HCT116 (cell line): ENCODE measurements around the gene MCOLN3. TPM values are rescaled to one million over a fixed set of nuclear protein-coding genes. Genes with fewer than 3 reads are reported as not detected.
A peak's percentile ranks its signal among the peaks of the same experiment; 100 is the strongest.

Source experiments
- ATAC-seq: fragments of 200-7000 bp; cut with Tn5 transposase; 2 replicates; pipeline ENCODE4 v1.9.1; 2020; ENCODE audit warnings: mild to moderate bottlenecking, moderate library complexity
- BruUV-seq: library from RNA; stranded (reverse); fragments of 400-500 nt; replicated peaks from 2 replicates; lab custom pipeline; 2021; lab: Mats Ljungman, UMichigan
- CTCF ChIA-PET: fragments of 300-600 bp; sonication (Branson Sonifier 250); formaldehyde crosslinking; loops from one replicate; lab custom pipeline; 2021; ENCODE audit warnings: antibody characterized with exemption; lab: Charles Lee
- POLR2A ChIA-PET: fragments of 300-600, 350-600 bp; sonication (Branson Sonifier 250); formaldehyde crosslinking; loops from one replicate; lab custom pipeline; 2021; ENCODE audit warnings: antibody characterized with exemption; lab: Charles Lee
- RAD21 ChIA-PET, 2 experiments: fragments of 300-600 bp; sonication (Branson Sonifier 250); formaldehyde crosslinking; loops; one replicate each; lab custom pipeline; 2023; ENCODE audit warnings: low total read pairs in 2 of 2; ENCODE audit not compliant: uncharacterized antibody in 2 of 2, unreplicated experiment in 2 of 2, low non-redundant PET in 1 of 2; lab: Charles Lee
- DNase-seq: peaks from one replicate; pipeline ENCODE4 v3.0.0-alpha.2; 2010; ENCODE audit warnings: low read depth, low spot score
- H2AFZ ChIP-seq: fragments of 200-600 bp; shearing (Covaris generic), sonication (generic); 2 replicates; pipeline ENCODE4 v1.6.1; 2017; ENCODE audit warnings: low read depth, mixed run types, mixed read lengths, antibody characterized with exemption, low read length; ENCODE audit not compliant: poor library complexity, severe bottlenecking
- H3K27ac ChIP-seq: 2 replicates; pipeline ENCODE4 v1.5.1; 2012; ENCODE audit warnings: low read depth, low read length
- H3K27me3 ChIP-seq: fragments of 200-600 bp; sonication (generic); 2 replicates; pipeline ENCODE4 v1.6.1; 2016; ENCODE audit warnings: mixed run types, low read length, mixed read lengths; ENCODE audit not compliant: insufficient read depth
- H3K36me3 ChIP-seq, 2 experiments: fragments of 200-500 bp in 1 of 2; fragments of 200-600 bp in 1 of 2; sonication (Bioruptor generic) in 1 of 2; sonication (generic) in 1 of 2; 2 replicates each; pipeline versions ENCODE4 v1.5.1 to v1.6.1; 2014 to 2016; ENCODE audit warnings: low read length in 2 of 2, inconsistent platforms in 1 of 2, mixed read lengths in 1 of 2, mixed run types in 1 of 2; ENCODE audit not compliant: insufficient read depth in 2 of 2, control insufficient read depth in 1 of 2
- H3K4me1 ChIP-seq, 2 experiments: fragments of 200-600 bp in 1 of 2; sonication (generic) in 1 of 2; 2 replicates each; pipeline versions ENCODE4 v1.5.1 to v1.6.1; 2012 to 2017; ENCODE audit warnings: low read length in 2 of 2, inconsistent platforms in 1 of 2, mild to moderate bottlenecking in 1 of 2, mixed read lengths in 1 of 2, mixed run types in 1 of 2, moderate library complexity in 1 of 2; ENCODE audit not compliant: insufficient read depth in 2 of 2, control insufficient read depth in 1 of 2
- H3K4me2 ChIP-seq: fragments of 200-600 bp; sonication (generic); 2 replicates; pipeline ENCODE4 v1.6.1; 2017; ENCODE audit warnings: mixed run types, low read length, mixed read lengths
- H3K4me3 ChIP-seq, 2 experiments: fragments of 200-600 bp in 1 of 2; sonication (generic) in 1 of 2; replicated peaks in 1 of 2; 2 replicates each; pipeline ENCODE4 v1.5.1; 2011 to 2016; ENCODE audit warnings: low read length in 2 of 2, control low read depth in 1 of 2, low read depth in 1 of 2, mild to moderate bottlenecking in 1 of 2, mixed read lengths in 1 of 2, mixed run types in 1 of 2
- H3K79me2 ChIP-seq: fragments of 200-600 bp; sonication (generic); 2 replicates; pipeline ENCODE4 v1.6.1; 2017; ENCODE audit warnings: mild to moderate bottlenecking, mixed run types, low read length, moderate library complexity, mixed read lengths; ENCODE audit not compliant: insufficient read depth
- H3K9ac ChIP-seq: fragments of 200-600 bp; sonication (generic); 2 replicates; pipeline ENCODE4 v1.6.1; 2016; ENCODE audit warnings: low read length, mixed read lengths
- H3K9me2 ChIP-seq: fragments of 200-600 bp; sonication (generic), shearing (Covaris generic); 2 replicates; pipeline ENCODE4 v1.6.1; 2017; ENCODE audit warnings: mixed run types, mild to moderate bottlenecking, moderate library complexity; ENCODE audit not compliant: insufficient read depth
- H3K9me3 ChIP-seq, 2 experiments: fragments of 200-500 bp in 1 of 2; fragments of 200-600 bp in 1 of 2; sonication (Bioruptor generic) in 1 of 2; sonication (generic) in 1 of 2; 2 replicates each; pipeline ENCODE4 v1.6.1; 2014 to 2017; ENCODE audit warnings: low read length in 2 of 2, mixed read lengths in 2 of 2, inconsistent platforms in 1 of 2, low read depth in 1 of 2, mild to moderate bottlenecking in 1 of 2, mixed run types in 1 of 2, moderate library complexity in 1 of 2; ENCODE audit not compliant: control insufficient read depth in 1 of 2, insufficient read depth in 1 of 2
- H4K20me1 ChIP-seq: fragments of 200-600 bp; sonication (generic), shearing (Covaris generic); 2 replicates; pipeline ENCODE4 v1.6.1; 2017; ENCODE audit warnings: mixed run types, mild to moderate bottlenecking, moderate library complexity; ENCODE audit not compliant: insufficient read depth
- CEBPB ChIP-seq: IDR thresholded peaks from 2 replicates; pipeline ENCODE4 v1.6.1; 2012; ENCODE audit warnings: low read depth
- EZH2phosphoT487 ChIP-seq: fragments of 200-600 bp; IDR thresholded peaks from 2 replicates; pipeline ENCODE4 v1.6.1; 2018; ENCODE audit warnings: antibody characterized with exemption, borderline replicate concordance
- POLR2AphosphoS5 ChIP-seq: IDR thresholded peaks from 2 replicates; pipeline ENCODE4 v1.6.1; 2011; ENCODE audit warnings: mild to moderate bottlenecking, low read depth, low read length, moderate library complexity
- YY1 ChIP-seq: IDR thresholded peaks from 2 replicates; pipeline ENCODE4 v1.6.1; 2011; ENCODE audit warnings: low read length, low read depth, moderate library complexity, mild to moderate bottlenecking; ENCODE audit not compliant: insufficient replicate concordance; ENCODE audit errors: extremely low read depth
- ZFX ChIP-seq: fragments of 450-650 bp; IDR thresholded peaks from 2 replicates; pipeline ENCODE4 v1.6.1; 2017
- intact Hi-C: fragments of 100-400 bp; cut with micrococcal nuclease; formaldehyde crosslinking; loops from 2 replicates; pipeline ENCODE4 v1.10.0; 2022
- total RNA-seq: library from RNA; stranded (reverse); gene quantifications from one replicate; pipeline ENCODE4 v1.2.1, GENCODE V29; 2021; ENCODE audit not compliant: unreplicated experiment

MCOLN3 gene
- total RNA-seq, 1 experiment from 2014 or later: 10.7 TPM

DNA sequence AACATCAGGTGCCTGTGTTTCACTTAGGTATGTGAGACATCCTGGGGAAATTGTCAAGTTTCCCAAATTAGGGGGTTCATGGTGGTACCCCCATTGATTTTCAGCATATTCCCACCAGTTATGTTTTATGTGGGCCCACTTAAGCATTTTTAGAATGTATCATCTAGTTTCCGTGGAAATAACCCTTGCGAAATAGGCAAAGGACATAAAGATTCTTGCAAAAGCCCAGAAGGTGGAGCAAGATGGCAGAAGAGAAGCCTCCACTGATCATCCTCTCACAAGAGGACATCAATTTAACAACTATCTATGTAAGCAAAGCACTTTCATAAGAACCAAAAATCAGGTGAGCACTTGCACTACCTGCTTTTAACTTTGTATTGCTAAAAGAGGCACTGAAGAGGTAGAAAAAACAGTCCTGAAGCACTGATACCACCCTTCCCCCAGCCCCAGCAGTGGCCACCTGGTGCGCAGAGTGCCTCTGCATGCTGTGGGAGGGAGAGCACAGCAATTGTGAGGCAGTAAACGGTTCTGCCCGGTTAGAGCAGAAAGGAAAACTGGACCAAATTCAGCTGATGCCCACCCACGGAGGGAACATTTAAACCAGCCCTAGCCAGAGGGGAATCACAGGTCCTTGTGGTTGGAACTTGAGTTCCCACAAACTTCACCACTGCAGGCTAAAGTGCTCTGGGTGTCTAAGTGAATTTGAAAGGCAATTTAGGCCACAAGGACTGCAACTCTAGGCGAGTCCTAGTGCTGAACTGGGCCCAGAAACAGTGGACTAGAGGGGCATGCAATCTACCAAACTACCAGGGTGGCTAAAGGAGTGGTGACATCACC, 74.6 kb downstream of the MCOLN3 start:
- Histone ChIP-seq H4K20me1 (no peaks in the 10 kb centered on the region), H3K79me2 (no peaks in the 10 kb centered on the region), H3K4me1 (no peaks in the 10 kb centered on the region), H3K27ac (no peak overlapping the region)
- TF ChIP-seq EZH2phosphoT487 (no peak), ZFX (no peak), CEBPB (peak; percentile 12; the same call in 1 of the 2 replicates), YY1 (no peak)
- TF ChIP-seq, all 23 proteins: peak for 1
- no peak overlapping the region for H3K4me3 ChIP-seq
- H3K4me2 ChIP-seq: no peak overlapping the region
- no peak for ATAC-seq
- ChIA-PET CTCF (no interaction called here), POLR2A (no interaction called here), RAD21 (no interaction called here)
- 0 out of 4 replicates have a peak, but pooled peaks cover 0 to under 1% of the 10 kb centered on the region in 2 experiments for H3K9me3 ChIP-seq
- intact Hi-C loops: no loop called here
- no peaks in the 10 kb centered on the region for H3K9me2 ChIP-seq
- no peaks in the 10 kb centered on the region for H3K27me3 ChIP-seq
- H3K9ac ChIP-seq: no peak overlapping the region
- H2AFZ ChIP-seq: no peak overlapping the region
- H3K36me3 ChIP-seq: no peaks in the 10 kb centered on the region
- DNase-seq: no peak
- no TSS peak for BruUV-seq

DNA sequence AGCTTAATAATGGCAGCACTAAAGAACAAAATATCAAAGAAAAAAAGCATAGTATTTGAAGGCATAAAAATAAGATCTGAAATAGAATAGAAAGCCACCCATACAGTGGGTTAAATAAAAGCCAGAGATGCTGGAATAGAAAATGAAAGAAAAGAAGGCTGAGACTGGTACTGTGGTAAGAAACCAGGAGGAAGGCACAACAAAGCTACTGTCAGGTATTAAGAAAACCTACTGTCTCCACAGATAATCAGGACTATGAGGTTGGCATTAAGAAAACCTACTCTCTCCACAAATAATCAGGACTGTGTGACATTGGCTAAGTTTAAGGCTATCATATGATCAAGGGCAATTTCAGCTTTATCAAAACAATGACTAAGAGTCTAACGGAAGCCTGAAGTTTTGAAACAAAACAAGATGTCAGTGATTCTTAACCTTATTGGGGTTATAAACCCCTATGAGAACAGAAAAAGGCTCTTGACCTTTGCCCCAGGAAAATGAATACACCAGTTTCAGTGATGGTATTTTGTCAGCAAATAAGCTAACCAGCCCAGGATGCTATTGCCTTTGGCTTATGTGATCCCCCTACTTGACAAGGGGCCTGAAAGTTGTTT, 75.8 kb downstream of the MCOLN3 start:
- no peaks in the 10 kb centered on the region for H3K79me2 ChIP-seq
- H3K9me3 ChIP-seq: no peaks in the 10 kb centered on the region
- no peak overlapping the region for H3K4me2 ChIP-seq
- intact Hi-C loops: no loop called here
- H3K4me3 ChIP-seq: no peak overlapping the region
- POLR2A ChIA-PET: no interaction called here
- BruUV-seq: no TSS peak
- H3K9ac ChIP-seq: no peak overlapping the region
- no peak overlapping the region for H3K27ac ChIP-seq
- no peak for TF ChIP-seq POLR2AphosphoS5
- H4K20me1 ChIP-seq: no peaks in the 10 kb centered on the region
- CTCF ChIA-PET: interaction anchor here (2.2 kb wide), 1 partner anchor 28 kb away, joined by 7 read pairs; no protein-coding TSS in a partner anchor
- RAD21 ChIA-PET: no interaction called here
- H3K36me3 ChIP-seq: no peaks in the 10 kb centered on the region
- H3K4me1 ChIP-seq: no peaks in the 10 kb centered on the region
- no peak for ATAC-seq
- H3K27me3 ChIP-seq: no peaks in the 10 kb centered on the region
- no peak overlapping the region for H2AFZ ChIP-seq
- H3K9me2 ChIP-seq: no peaks in the 10 kb centered on the region
- DNase-seq: no peak
